WTC11 (cell line): ENCODE measurements around the gene NSMF. TPM values are rescaled to one million over a fixed set of nuclear protein-coding genes. Genes with fewer than 3 reads are reported as not detected.

Experiments used
- ATAC-seq: fragments of 200-7000 bp; cut with Tn5 transposase; 2 replicates; pipeline ENCODE4 v1.10.0; 2021; ENCODE audit warnings: mild to moderate bottlenecking, moderate library complexity
- CTCF ChIA-PET: fragments of 300-600 bp; sonication (Branson Sonifier 250); formaldehyde crosslinking; loops from one replicate; lab custom pipeline; 2021; ENCODE audit warnings: antibody characterized with exemption; lab: Charles Lee
- POLR2A ChIA-PET: fragments of 350-600 bp; sonication (Branson Sonifier 250); formaldehyde crosslinking; loops from one replicate; lab custom pipeline; 2021; ENCODE audit warnings: antibody characterized with exemption; lab: Charles Lee
- DNase-seq: peaks from one replicate; pipeline ENCODE4 v3.0.0; 2021; ENCODE audit warnings: low spot score
- H3K27ac Mint-ChIP-seq: 2 replicates; pipeline ENCODE4 v1.8.0; 2021; ENCODE audit warnings: mixed read lengths
- H3K27me3 Mint-ChIP-seq: 2 replicates; pipeline ENCODE4 v1.8.0; 2021; ENCODE audit warnings: low read depth, mild to moderate bottlenecking, moderate library complexity, mixed read lengths
- H3K36me3 Mint-ChIP-seq: 2 replicates; pipeline ENCODE4 v1.8.0; 2021; ENCODE audit warnings: mixed read lengths
- H3K4me1 Mint-ChIP-seq: 2 replicates; pipeline ENCODE4 v1.8.0; 2022; ENCODE audit warnings: mixed read lengths
- H3K4me3 Mint-ChIP-seq: 2 replicates; pipeline ENCODE4 v1.8.0; 2021; ENCODE audit warnings: mild to moderate bottlenecking, moderate library complexity, mixed read lengths
- H3K9me3 Mint-ChIP-seq: 2 replicates; pipeline ENCODE4 v1.8.0; 2021; ENCODE audit warnings: mixed read lengths
- ARID4B ChIP-seq: sonication (generic); formaldehyde crosslinking; IDR thresholded peaks from 2 replicates; pipeline ENCODE4 v1.8.0; 2023; ENCODE audit warnings: missing genetic modification reagents, mild to moderate bottlenecking, borderline replicate concordance
- CREM ChIP-seq: sonication (generic); formaldehyde crosslinking; IDR thresholded peaks from 2 replicates; pipeline ENCODE4 v1.8.1; 2022; ENCODE audit warnings: mild to moderate bottlenecking, missing genetic modification reagents, moderate library complexity
- CTCF ChIP-seq: fragments of 200-600 bp; IDR thresholded peaks from 2 replicates; pipeline ENCODE4 v1.8.0; 2022; ENCODE audit warnings: antibody characterized with exemption
- ETV6 ChIP-seq: sonication (generic); formaldehyde crosslinking; IDR thresholded peaks from 2 replicates; pipeline ENCODE4 v1.8.1; 2022; ENCODE audit warnings: mild to moderate bottlenecking, missing genetic modification reagents
- FOXK1 ChIP-seq: sonication (generic); formaldehyde crosslinking; IDR thresholded peaks from 2 replicates; pipeline ENCODE4 v1.8.0; 2022; ENCODE audit warnings: mild to moderate bottlenecking, moderate library complexity, missing genetic modification reagents
- FOXP1 ChIP-seq: sonication (generic); formaldehyde crosslinking; IDR thresholded peaks from 2 replicates; pipeline ENCODE4 v1.8.0; 2022; ENCODE audit warnings: missing genetic modification reagents, mild to moderate bottlenecking, moderate library complexity, borderline replicate concordance
- FOXP4 ChIP-seq: sonication (generic); formaldehyde crosslinking; IDR thresholded peaks from 2 replicates; pipeline ENCODE4 v1.8.0; 2022; ENCODE audit warnings: mild to moderate bottlenecking, missing genetic modification reagents
- KAT7 ChIP-seq: sonication (generic); formaldehyde crosslinking; IDR thresholded peaks from 2 replicates; pipeline ENCODE4 v1.8.1; 2023; ENCODE audit warnings: missing genetic modification reagents, mild to moderate bottlenecking, borderline replicate concordance
- MAX ChIP-seq: sonication (generic); formaldehyde crosslinking; IDR thresholded peaks from 2 replicates; pipeline ENCODE4 v1.8.0; 2022; ENCODE audit warnings: mild to moderate bottlenecking, missing genetic modification reagents
- MLX ChIP-seq: sonication (generic); formaldehyde crosslinking; IDR thresholded peaks from 2 replicates; pipeline ENCODE4 v1.8.1; 2023; ENCODE audit warnings: mild to moderate bottlenecking, missing genetic modification reagents, moderate library complexity
- MYBL2 ChIP-seq: sonication (generic); formaldehyde crosslinking; IDR thresholded peaks from 2 replicates; pipeline ENCODE4 v1.8.1; 2023; ENCODE audit warnings: mild to moderate bottlenecking, moderate library complexity, missing genetic modification reagents
- NR2C2 ChIP-seq: sonication (generic); formaldehyde crosslinking; IDR thresholded peaks from 2 replicates; pipeline ENCODE4 v1.8.0; 2022; ENCODE audit warnings: mild to moderate bottlenecking, missing genetic modification reagents
- RORB ChIP-seq: fragments of 250-450 bp; sonication (Bioruptor Pico); IDR thresholded peaks from 2 replicates; pipeline ENCODE4 v1.9.0; 2021; ENCODE audit warnings: mild to moderate bottlenecking
- SP1 ChIP-seq: sonication (generic); formaldehyde crosslinking; conservative IDR thresholded peaks from 2 replicates; pipeline ENCODE4 v1.8.1; 2022; ENCODE audit warnings: missing genetic modification reagents
- TEAD1 ChIP-seq: sonication (generic); formaldehyde crosslinking; IDR thresholded peaks from 2 replicates; pipeline ENCODE4 v1.8.0; 2022; ENCODE audit warnings: mild to moderate bottlenecking, missing genetic modification reagents
- TEAD4 ChIP-seq: sonication (generic); formaldehyde crosslinking; IDR thresholded peaks from 2 replicates; pipeline ENCODE4 v1.8.0; 2022; ENCODE audit warnings: mild to moderate bottlenecking, missing genetic modification reagents
- TP53 ChIP-seq: sonication (generic); formaldehyde crosslinking; IDR thresholded peaks from 2 replicates; pipeline ENCODE4 v1.8.1; 2023; ENCODE audit warnings: mild to moderate bottlenecking, missing genetic modification reagents
- USF1 ChIP-seq: sonication (generic); formaldehyde crosslinking; IDR thresholded peaks from 2 replicates; pipeline ENCODE4 v1.8.0; 2022; ENCODE audit warnings: mild to moderate bottlenecking, missing genetic modification reagents
- USF2 ChIP-seq: sonication (generic); formaldehyde crosslinking; IDR thresholded peaks from 2 replicates; pipeline ENCODE4 v1.8.1; 2023; ENCODE audit warnings: mild to moderate bottlenecking, missing genetic modification reagents, moderate library complexity
- ZMAT4 ChIP-seq: fragments of 250-450 bp; sonication (Bioruptor Pico); IDR thresholded peaks from 2 replicates; pipeline ENCODE4 v1.9.0; 2021; ENCODE audit warnings: mild to moderate bottlenecking
- ZNF121 ChIP-seq: sonication (generic); formaldehyde crosslinking; IDR thresholded peaks from 2 replicates; pipeline ENCODE4 v1.8.0; 2023; ENCODE audit warnings: missing genetic modification reagents
- ZNF219 ChIP-seq: sonication (generic); formaldehyde crosslinking; IDR thresholded peaks from 2 replicates; pipeline ENCODE4 v1.8.0; 2023; ENCODE audit warnings: missing genetic modification reagents, mild to moderate bottlenecking, borderline replicate concordance
- ZNF317 ChIP-seq: sonication (generic); formaldehyde crosslinking; IDR thresholded peaks from 2 replicates; pipeline ENCODE4 v1.8.1; 2023; ENCODE audit warnings: low read depth, mild to moderate bottlenecking, moderate library complexity, missing genetic modification reagents, borderline replicate concordance
- ZNF423 ChIP-seq: fragments of 250-450 bp; sonication (Bioruptor Pico); IDR thresholded peaks from 2 replicates; pipeline ENCODE4 v2.1.2; 2022; ENCODE audit warnings: mild to moderate bottlenecking, moderate library complexity
- total RNA-seq: library from RNA; stranded (reverse); gene quantifications from 3 replicates; pipeline ENCODE4 v1.2.3, GENCODE V29; 2021

Gene NSMF
- total RNA-seq, 1 experiment from 2014 or later, result 61.9 TPM

GRCh38 chr9:137422604-137423513 lies 36.3 kb downstream of the NSMF start, which contains the start of the genes EXD3 and NOXA1:
TSS of gene EXD3 (minus strand) at chr9:137423162. CDS start at chr9:137395357, 27,805 bp downstream.
TSS of gene NOXA1 (plus strand) at chr9:137423393. CDS start at chr9:137423530, 137 bp downstream.
- H3K27ac Mint-ChIP-seq, result 0 out of 2 replicates have a peak within 1 kb of the TSS, but pooled peaks have one; percentile 78
- CTCF ChIA-PET, result interaction anchor here (0.6 to 2.5 kb wide), 67 partner anchors 9 to 1456 kb away, joined by 3 to 38 read pairs (median 5); partner anchors contain the start of genes ARRDC1, CYSRT1, ENTPD8 and MAN1B1
- peak; percentile 95 for DNase-seq
- H3K4me1 Mint-ChIP-seq, result peaks cover 7% of the 10 kb centered on the region
- no peaks in the 10 kb centered on the region for H3K36me3 Mint-ChIP-seq
- H3K27me3 Mint-ChIP-seq, result no peaks in the 10 kb centered on the region; the same call in 1 of the 2 replicates
- peak; percentile 91 for ATAC-seq
- peak within 1 kb of the TSS; percentile 88 for H3K4me3 Mint-ChIP-seq
- H3K9me3 Mint-ChIP-seq, result no peaks in the 10 kb centered on the region
- POLR2A ChIA-PET, result interaction anchor here (0.9 to 1.8 kb wide), 2 partner anchors 19 to 32 kb away, joined by 5 to 11 read pairs; partner anchors contain the start of gene ENTPD8
- TF ChIP-seq SP1 (CRISPR knock-in tag) (peak; percentile 96), ZMAT4 (CRISPR knock-in tag) (no peak), ZNF219 (CRISPR knock-in tag) (0 out of 2 replicates have a peak, but pooled peaks have one; percentile 45), CREM (CRISPR knock-in tag) (peak; percentile 75; the same call in 1 of the 2 replicates), FOXP4 (peak; percentile 26; the same call in 1 of the 2 replicates), FOXK1 (CRISPR knock-in tag) (peak; percentile 50; the same call in 1 of the 2 replicates), MAX (CRISPR knock-in tag) (peak; percentile 40; the same call in 1 of the 2 replicates), MYBL2 (CRISPR knock-in tag) (peak; percentile 13; the same call in 1 of the 2 replicates), TEAD1 (peak; percentile 72; the same call in 1 of the 2 replicates), FOXP1 (CRISPR knock-in tag) (peak; percentile 45; the same call in 1 of the 2 replicates), ZNF423 (CRISPR knock-in tag) (peak; percentile 75), ZNF121 (CRISPR knock-in tag) (no peak), USF1 (CRISPR knock-in tag) (no peak), USF2 (CRISPR knock-in tag) (0 out of 2 replicates have a peak, but pooled peaks have one; percentile 22), RORB (CRISPR knock-in tag) (no peak), ZNF317 (CRISPR knock-in tag) (no peak), NR2C2 (CRISPR knock-in tag) (0 out of 2 replicates have a peak, but pooled peaks have one; percentile 35), TEAD4 (no peak), ARID4B (peak; percentile 73), MLX (CRISPR knock-in tag) (0 out of 2 replicates have a peak, but pooled peaks have one; percentile 14), KAT7 (CRISPR knock-in tag) (peak; percentile 75; the same call in 1 of the 2 replicates), CTCF (peak; percentile 66; the same call in 1 of the 2 replicates), TP53 (0 out of 2 replicates have a peak, but pooled peaks have one; percentile 75), ETV6 (CRISPR knock-in tag) (peak; percentile 15; the same call in 1 of the 2 replicates)
